GM12873 (cell line): ENCODE measurements around the gene ZNF556.
A peak's percentile ranks its signal among the peaks of the same experiment; 100 is the strongest.

ENCODE experiments used
- CTCF ChIP-seq: IDR thresholded peaks from 2 replicates; pipeline ENCODE4 v1.5.1; 2012; ENCODE audit warnings: low read depth, mild to moderate bottlenecking, moderate library complexity, low read length, control low read depth; ENCODE audit not compliant: insufficient read depth; ENCODE audit errors: missing control alignments

Gene ZNF556

GRCh38 chr19:2877398-2878331 lies 10.5 kb downstream of the ZNF556 start:
- TF ChIP-seq CTCF, result no peak

GRCh38 chr19:2883686-2884439 lies 16.7 kb downstream of the ZNF556 start:
- no peak for TF ChIP-seq CTCF

GRCh38 chr19:2885736-2886135 lies 18.6 kb downstream of the ZNF556 start:
- TF ChIP-seq CTCF, result no peak

GRCh38 chr19:2887391-2887914 lies 20.3 kb downstream of the ZNF556 start:
- peak; percentile 65 for TF ChIP-seq CTCF

GRCh38 chr19:2888731-2889224 lies 21.6 kb downstream of the ZNF556 start:
- TF ChIP-seq CTCF, result no peak

- TF ChIP-seq CTCF, result no peak
Measured at GRCh38 chr19:2896694-2897093, 29.6 kb downstream of the ZNF556 start.
